NT2/D1 (cell line): ENCODE measurements around the gene MPO.

Source experiments
- SUZ12 ChIP-seq: IDR thresholded peaks from 2 replicates; pipeline ENCODE4 v1.6.1; 2011; ENCODE audit not compliant: insufficient read length, insufficient read depth; ENCODE audit errors: extremely low read depth
- YY1 ChIP-seq: IDR thresholded peaks from 2 replicates; pipeline ENCODE4 v1.6.1; 2011; ENCODE audit not compliant: insufficient read length, insufficient read depth
- ZNF274 ChIP-seq: IDR thresholded peaks from 2 replicates; pipeline ENCODE4 v1.6.1; 2011; ENCODE audit warnings: mild to moderate bottlenecking, low read depth, low read length

DNA sequence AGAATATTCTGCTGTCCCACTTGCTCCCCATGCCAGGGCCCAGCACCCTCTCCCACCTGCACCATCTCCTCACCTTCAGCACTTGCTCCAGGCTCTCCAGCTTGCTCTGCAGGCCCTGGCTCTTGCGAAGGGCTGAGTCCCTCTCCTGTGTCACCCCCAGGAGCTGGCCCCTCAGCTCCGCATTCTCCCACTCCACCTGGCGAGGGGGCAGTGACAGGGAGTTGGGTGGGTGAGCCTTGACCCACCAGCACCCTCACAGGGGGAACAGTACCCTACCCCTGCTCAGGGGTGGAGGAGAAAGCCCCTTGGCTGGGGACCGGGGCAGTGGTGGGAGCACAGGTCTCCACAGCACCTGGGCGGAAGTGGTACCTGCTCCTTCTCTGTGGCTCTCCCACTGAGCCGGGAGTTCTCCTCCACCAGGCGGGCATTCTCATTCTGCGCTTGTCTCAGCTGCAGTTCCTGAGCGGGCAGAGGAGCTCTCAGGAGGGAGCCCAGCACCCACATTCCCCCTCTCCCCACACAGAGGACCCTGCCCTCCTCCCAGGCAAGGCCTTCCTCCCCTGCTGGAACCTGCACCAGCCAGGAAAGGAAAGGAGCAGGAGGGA is 41.9 kb upstream of the MPO start:
- TF ChIP-seq SUZ12 = no peak
- TF ChIP-seq YY1 = no peak
- TF ChIP-seq ZNF274 = no peak
